Activated T-helper 1 cell treated with anti-CD3 and anti-CD28 coated beads, Interleukin-12 subunit alpha, Interleukin-12 subunit beta, Interleukin-2, Interleukin-4 antibody, amounts not matched to agents 30 ng/mL and 10 ng/mL and 1 ng/mL, durations not matched to agents 14 hours and 24 hours and 36 hours (primary cell): ENCODE data around the gene GABARAPL2. TPM values are rescaled to one million over a fixed set of nuclear protein-coding genes. Genes with fewer than 3 reads are reported as not detected.
A peak's percentile ranks its signal among the peaks of the same experiment; 100 is the strongest.

Experiments
- DNase-seq: peaks from one replicate; pipeline ENCODE4 v3.0.0; 2021; ENCODE audit warnings: low spot score
- H3K27ac Mint-ChIP-seq: one replicate; pipeline ENCODE4 v1.8.0; 2021; ENCODE audit warnings: mild to moderate bottlenecking, mixed read lengths
- H3K27me3 Mint-ChIP-seq: one replicate; pipeline ENCODE4 v1.8.0; 2022; ENCODE audit warnings: mild to moderate bottlenecking, moderate library complexity, mixed read lengths; ENCODE audit not compliant: insufficient read depth
- H3K36me3 Mint-ChIP-seq: one replicate; pipeline ENCODE4 v1.8.0; 2021; ENCODE audit warnings: low read depth, mixed read lengths
- H3K4me1 Mint-ChIP-seq: one replicate; pipeline ENCODE4 v1.8.0; 2021; ENCODE audit warnings: low read depth, mixed read lengths
- H3K4me3 Mint-ChIP-seq: one replicate; pipeline ENCODE4 v1.8.0; 2021; ENCODE audit warnings: mild to moderate bottlenecking, moderate library complexity, mixed read lengths
- H3K9me3 Mint-ChIP-seq: one replicate; pipeline ENCODE4 v1.8.0; 2021; ENCODE audit warnings: mixed read lengths
- intact Hi-C: fragments of 100-400 bp; cut with micrococcal nuclease; formaldehyde crosslinking; loops from one replicate; pipeline ENCODE4 v1.15.1; 2024
- total RNA-seq: library from RNA; stranded (reverse); gene quantifications from 2 replicates; pipeline ENCODE4 v1.2.3, GENCODE V29; 2022

GABARAPL2 gene
- total RNA-seq, 1 donor from 2014 or later = 62.7 TPM

- H3K36me3 Mint-ChIP-seq = peaks cover 53% of the 10 kb centered on the region
- no peak overlapping the region for H3K4me3 Mint-ChIP-seq
- no peak overlapping the region for H3K27ac Mint-ChIP-seq
- H3K4me1 Mint-ChIP-seq = peaks cover 20% of the 10 kb centered on the region
- no peaks in the 10 kb centered on the region for H3K9me3 Mint-ChIP-seq
- intact Hi-C loops = no loop called here
- H3K27me3 Mint-ChIP-seq = no peaks in the 10 kb centered on the region
- DNase-seq = no peak
These were observed 48.1 kb downstream of the GABARAPL2 start for GRCh38 chr16:75614066-75614897.

- Mint-ChIP-seq H3K9me3 (no peaks in the 10 kb centered on the region), H3K36me3 (peaks cover 55% of the 10 kb centered on the region), H3K4me1 (peaks cover 25% of the 10 kb centered on the region), H3K4me3 (no peak overlapping the region), H3K27me3 (no peaks in the 10 kb centered on the region), H3K27ac (no peak overlapping the region)
- no peak for DNase-seq
- intact Hi-C loops = no loop called here
These were observed 49.4 kb downstream of the GABARAPL2 start for GRCh38 chr16:75615619-75616018.

- no peaks in the 10 kb centered on the region for H3K9me3 Mint-ChIP-seq
- peaks cover 34% of the 10 kb centered on the region for H3K4me1 Mint-ChIP-seq
- H3K36me3 Mint-ChIP-seq = peaks cover 60% of the 10 kb centered on the region
- DNase-seq = no peak
- H3K4me3 Mint-ChIP-seq = peak overlapping the region; percentile 17
- peak overlapping the region; percentile 25 for H3K27ac Mint-ChIP-seq
- intact Hi-C loops = no loop called here
- H3K27me3 Mint-ChIP-seq = no peaks in the 10 kb centered on the region
These were observed 50.4 kb downstream of the GABARAPL2 start for GRCh38 chr16:75616521-75617010.

DNA sequence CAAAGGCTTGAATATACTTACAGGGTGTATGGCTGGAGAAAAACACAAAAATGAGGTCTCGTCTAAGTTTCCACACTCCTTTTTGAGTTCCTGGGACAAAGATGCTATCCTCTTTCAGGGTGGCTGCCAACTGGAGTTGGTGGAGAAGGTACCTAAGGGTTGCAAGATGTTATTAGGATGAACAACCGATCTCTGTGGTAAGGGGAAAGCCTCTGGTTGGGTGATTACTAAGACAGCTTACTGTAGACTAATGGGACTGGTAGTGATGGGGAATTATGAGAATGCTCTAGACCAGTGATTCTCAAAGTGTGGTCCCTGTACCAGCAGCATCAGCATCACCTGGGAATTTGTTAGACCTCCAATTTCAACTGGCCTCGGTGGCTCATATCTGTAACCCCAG is 50.9 kb downstream of the GABARAPL2 start:
- no peak for DNase-seq
- Mint-ChIP-seq H3K27ac (peak overlapping the region; percentile 25), H3K4me1 (peaks cover 40% of the 10 kb centered on the region), H3K27me3 (no peaks in the 10 kb centered on the region), H3K9me3 (no peaks in the 10 kb centered on the region), H3K36me3 (peaks cover 59% of the 10 kb centered on the region), H3K4me3 (no peak overlapping the region)
- intact Hi-C loops = no loop called here

GRCh38 chr16:75618780-75619179 is 52.6 kb downstream of the GABARAPL2 start:
- Mint-ChIP-seq H3K9me3 (no peaks in the 10 kb centered on the region), H3K27me3 (no peaks in the 10 kb centered on the region), H3K4me3 (no peak overlapping the region), H3K36me3 (peaks cover 43% of the 10 kb centered on the region), H3K4me1 (peaks cover 50% of the 10 kb centered on the region), H3K27ac (no peak overlapping the region)
- intact Hi-C loops = no loop called here
- DNase-seq = no peak

- H3K4me1 Mint-ChIP-seq = peaks cover 55% of the 10 kb centered on the region
- DNase-seq = no peak
These were observed 54.4 kb downstream of the GABARAPL2 start for GRCh38 chr16:75620326-75621169.

GRCh38 chr16:75621170-75621477 is 54.9 kb downstream of the GABARAPL2 start:
- peaks cover 53% of the 10 kb centered on the region for H3K4me1 Mint-ChIP-seq
- DNase-seq = no peak
- intact Hi-C loops = loop anchor here (5.0 to 10.0 kb wide), 2 partner anchors 239 to 636 kb away; partner anchors contain the start of gene WDR59
- H3K36me3 Mint-ChIP-seq = peaks cover 41% of the 10 kb centered on the region
- H3K27me3 Mint-ChIP-seq = no peaks in the 10 kb centered on the region
- H3K4me3 Mint-ChIP-seq = peak overlapping the region; percentile 90
- no peaks in the 10 kb centered on the region for H3K9me3 Mint-ChIP-seq
- peak overlapping the region; percentile 61 for H3K27ac Mint-ChIP-seq

More at GRCh38 chr16:75620326-75621169, 54.4 kb downstream of the GABARAPL2 start:
- Mint-ChIP-seq H3K27ac (peak overlapping the region; percentile 61), H3K27me3 (no peaks in the 10 kb centered on the region), H3K4me3 (peak overlapping the region; percentile 90), H3K9me3 (no peaks in the 10 kb centered on the region), H3K36me3 (peaks cover 38% of the 10 kb centered on the region)
- intact Hi-C loops = loop anchor here (5.0 to 10.0 kb wide), 2 partner anchors 238 to 636 kb away; partner anchors contain the start of gene WDR59

- H3K9me3 Mint-ChIP-seq = no peaks in the 10 kb centered on the region
- DNase-seq = peak; percentile 96
- H3K27ac Mint-ChIP-seq = peak within 1 kb of the TSS; percentile 98
- intact Hi-C loops = loop anchor here (1.0 to 10.0 kb wide), 12 partner anchors 24 to 1567 kb away; partner anchors contain the start of genes CFDP1, GABARAPL2, KARS1 and PSMD7
- H3K36me3 Mint-ChIP-seq = peaks cover 45% of the 10 kb centered on the region
- peak within 1 kb of the TSS; percentile 90 for H3K4me3 Mint-ChIP-seq
- no peaks in the 10 kb centered on the region for H3K27me3 Mint-ChIP-seq
- peaks cover 54% of the 10 kb centered on the region for H3K4me1 Mint-ChIP-seq
These were observed 56.8 kb downstream of the GABARAPL2 start, which contains the start of gene ADAT1 for GRCh38 chr16:75622761-75623605. Gene ADAT1, minus strand, starts transcription at chr16:75623281. Its CDS starts 2,482 bp downstream, at chr16:75620799.

DNA sequence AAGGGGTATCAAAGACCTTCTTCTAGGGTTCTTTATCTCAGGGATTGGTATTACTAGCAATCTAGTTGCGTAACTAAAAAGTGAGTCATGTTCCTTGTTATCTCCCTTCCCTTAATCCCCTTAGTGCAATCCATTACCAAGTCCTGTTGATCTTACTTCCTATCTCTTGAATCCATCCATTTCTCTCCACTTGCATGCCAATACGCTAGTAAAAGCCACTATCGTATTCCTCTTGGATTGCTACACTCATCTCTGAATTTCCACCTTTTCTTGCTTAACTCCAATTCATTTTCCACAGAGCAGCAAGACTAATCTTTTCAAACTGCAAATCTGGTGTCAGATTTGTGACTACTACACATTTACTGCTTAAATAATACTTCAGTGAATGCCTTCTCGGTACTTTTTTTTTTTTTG is 58.7 kb downstream of the GABARAPL2 start:
- DNase-seq = no peak
- H3K9me3 Mint-ChIP-seq = no peaks in the 10 kb centered on the region
- peak overlapping the region; percentile 9 for H3K27ac Mint-ChIP-seq
- intact Hi-C loops = loop anchor here (5.0 to 10.0 kb wide), 2 partner anchors 243 to 640 kb away; partner anchors contain the start of gene WDR59
- peaks cover 58% of the 10 kb centered on the region for H3K36me3 Mint-ChIP-seq
- H3K4me1 Mint-ChIP-seq = peaks cover 65% of the 10 kb centered on the region
- no peaks in the 10 kb centered on the region for H3K27me3 Mint-ChIP-seq
- no peak overlapping the region for H3K4me3 Mint-ChIP-seq

DNA sequence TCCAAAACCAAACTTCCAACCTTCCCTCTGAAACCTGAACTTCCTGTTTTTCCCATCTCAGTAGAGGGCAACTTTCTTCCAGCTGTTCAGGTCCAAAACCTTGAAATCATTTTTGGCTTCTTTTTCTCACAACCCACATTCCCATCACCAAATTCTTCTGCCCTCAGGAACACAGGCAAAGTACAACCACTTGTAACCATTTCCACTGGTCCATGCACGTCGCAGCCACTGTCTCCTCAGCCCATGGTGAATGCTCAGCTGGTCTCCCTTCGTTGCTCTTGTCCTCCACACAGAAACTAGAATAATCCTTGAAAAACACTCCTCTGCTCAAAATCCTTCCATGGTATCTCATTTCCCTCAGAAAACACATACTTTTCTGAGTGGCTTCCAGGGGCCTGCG is 60.6 kb downstream of the GABARAPL2 start:
- peaks cover 48% of the 10 kb centered on the region for H3K4me1 Mint-ChIP-seq
- peaks cover 64% of the 10 kb centered on the region for H3K36me3 Mint-ChIP-seq
- no peaks in the 10 kb centered on the region for H3K9me3 Mint-ChIP-seq
- H3K27ac Mint-ChIP-seq = peak overlapping the region; percentile 19
- no peaks in the 10 kb centered on the region for H3K27me3 Mint-ChIP-seq
- intact Hi-C loops = loop anchor here (10.0 kb wide), 1 partner anchor 642 kb away; the partner anchor contains the start of gene WDR59
- H3K4me3 Mint-ChIP-seq = no peak overlapping the region
- no peak for DNase-seq
